ENCODE data around the gene BMPR1A. TPM values are rescaled to one million over a fixed set of nuclear protein-coding genes. Genes with fewer than 3 reads are reported as not detected.

The BMPR1A gene
- total and polyA plus RNA-seq, 12 donors, result 4.4 to 55.9 (median 27.0) TPM

DNA sequence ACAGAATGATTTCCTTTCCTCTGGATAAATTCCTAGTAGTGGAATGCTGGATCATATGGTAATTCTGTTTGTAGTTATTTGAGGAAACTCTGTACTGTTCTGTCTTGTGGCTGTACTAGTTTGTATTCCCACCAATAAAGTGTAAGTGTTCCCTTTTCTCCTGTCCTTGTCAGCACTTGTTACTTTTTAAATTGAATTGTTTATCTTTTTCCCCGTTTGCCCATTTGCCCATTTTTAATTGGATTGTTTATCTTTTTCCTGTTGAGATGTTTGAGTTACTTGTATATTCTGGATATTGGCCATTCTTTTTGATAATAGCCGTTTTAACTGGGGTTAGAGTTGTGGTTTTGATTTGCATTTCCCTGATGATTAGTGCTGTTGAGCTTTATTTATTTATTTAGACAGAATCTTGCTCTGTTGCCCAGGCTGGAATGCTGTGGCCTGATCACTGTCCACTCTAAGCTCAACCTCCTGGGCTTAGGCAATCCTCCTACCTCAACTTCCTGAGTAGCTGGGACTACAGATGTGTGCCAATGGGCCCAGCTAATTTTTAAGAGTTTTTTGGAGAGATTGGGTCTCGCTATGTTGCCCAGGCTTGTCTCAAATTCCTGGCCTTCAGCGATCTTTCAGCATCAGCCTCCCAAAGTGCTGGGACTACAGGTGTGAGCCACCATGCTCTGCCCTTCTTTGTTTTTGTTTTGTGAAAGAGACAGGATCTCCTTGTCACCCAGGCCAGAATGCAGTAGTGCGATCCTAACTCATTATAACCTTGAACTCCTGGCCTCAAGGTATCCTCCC, 23.0 kb downstream of the BMPR1A start:
- Histone ChIP-seq H3K4me1 (replicated peaks in 1 of 2) (peaks cover 11 to 32% of the 10 kb centered on the region in 2 donors), H3K27me3 (no peaks in the 10 kb centered on the region), H3K27ac (no peak overlapping the region), H3K36me3 (replicated peaks in 1 of 2) (no peaks in the 10 kb centered on the region), H3K9me3 (replicated peaks in 1 of 3) (no peaks in the 10 kb centered on the region), H3K4me3 (no peak overlapping the region)
- intact Hi-C loops (cut with DNase I), result no loop called here
- WGBS, 4 donors, result 64 to 81% (median 75%) methylated on average over 5 of the region's 5 CpGs
- DNase-seq, result no peak
- no peak for TF ChIP-seq POLR2A (IDR thresholded peaks at IDR 0.05)
- TF ChIP-seq, protein P1, sequence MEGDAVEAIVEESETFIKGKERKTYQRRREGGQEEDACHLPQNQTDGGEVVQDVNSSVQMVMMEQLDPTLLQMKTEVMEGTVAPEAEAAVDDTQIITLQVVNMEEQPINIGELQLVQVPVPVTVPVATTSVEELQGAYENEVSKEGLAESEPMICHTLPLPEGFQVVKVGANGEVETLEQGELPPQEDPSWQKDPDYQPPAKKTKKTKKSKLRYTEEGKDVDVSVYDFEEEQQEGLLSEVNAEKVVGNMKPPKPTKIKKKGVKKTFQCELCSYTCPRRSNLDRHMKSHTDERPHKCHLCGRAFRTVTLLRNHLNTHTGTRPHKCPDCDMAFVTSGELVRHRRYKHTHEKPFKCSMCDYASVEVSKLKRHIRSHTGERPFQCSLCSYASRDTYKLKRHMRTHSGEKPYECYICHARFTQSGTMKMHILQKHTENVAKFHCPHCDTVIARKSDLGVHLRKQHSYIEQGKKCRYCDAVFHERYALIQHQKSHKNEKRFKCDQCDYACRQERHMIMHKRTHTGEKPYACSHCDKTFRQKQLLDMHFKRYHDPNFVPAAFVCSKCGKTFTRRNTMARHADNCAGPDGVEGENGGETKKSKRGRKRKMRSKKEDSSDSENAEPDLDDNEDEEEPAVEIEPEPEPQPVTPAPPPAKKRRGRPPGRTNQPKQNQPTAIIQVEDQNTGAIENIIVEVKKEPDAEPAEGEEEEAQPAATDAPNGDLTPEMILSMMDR (IDR thresholded peaks at IDR 0.05), result no peak

GRCh38 chr10:86782701-86783418, 26.4 kb downstream of the BMPR1A start:
- TF ChIP-seq, protein P1 (IDR thresholded peaks at IDR 0.05), result no peak
- no peak for TF ChIP-seq POLR2A (IDR thresholded peaks at IDR 0.05)
- Histone ChIP-seq H3K4me3 (no peak overlapping the region), H3K4me1 (replicated peaks in 1 of 2) (peaks cover 0 to 25% of the 10 kb centered on the region in 2 donors), H3K27ac (no peak overlapping the region), H3K27me3 (no peaks in the 10 kb centered on the region), H3K36me3 (replicated peaks in 1 of 2) (no peaks in the 10 kb centered on the region), H3K9me3 (replicated peaks in 1 of 3) (no peaks in the 10 kb centered on the region)
- DNase-seq, result no peak
- intact Hi-C loops (cut with DNase I), result no loop called here
- WGBS, 4 donors, result 82 to 100% (median 91%) methylated on average over 1 of the region's 1 CpG

DNA sequence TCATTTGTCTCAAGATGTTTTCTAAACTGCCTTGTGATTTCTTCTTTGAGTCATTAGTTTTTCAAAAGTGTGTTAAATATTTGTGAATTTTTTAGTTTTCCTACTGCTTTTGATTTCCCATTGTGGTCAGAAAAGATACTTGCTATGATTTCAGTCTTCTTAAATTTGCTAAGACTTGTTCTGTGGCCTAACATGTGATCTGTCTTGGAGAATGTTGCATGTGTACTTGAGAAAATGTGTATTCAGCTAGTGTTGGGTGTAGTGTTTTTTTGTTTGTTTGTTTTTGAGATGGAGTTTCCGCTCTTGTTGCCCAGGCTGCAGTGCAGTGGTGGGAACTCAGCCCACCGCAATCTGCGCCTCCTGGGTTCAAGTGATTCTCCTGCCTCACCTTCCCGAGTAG, 28.6 kb downstream of the BMPR1A start:
- Histone ChIP-seq H3K4me3 (no peak overlapping the region), H3K27me3 (no peaks in the 10 kb centered on the region), H3K27ac (no peak overlapping the region), H3K4me1 (replicated peaks in 1 of 2) (peaks cover 0 to 20% of the 10 kb centered on the region in 2 donors), H3K9me3 (replicated peaks in 1 of 3) (no peaks in the 10 kb centered on the region), H3K36me3 (replicated peaks in 1 of 2) (no peaks in the 10 kb centered on the region)
- no peak for TF ChIP-seq POLR2A (IDR thresholded peaks at IDR 0.05)
- TF ChIP-seq, protein P1 (IDR thresholded peaks at IDR 0.05), result no peak
- intact Hi-C loops (cut with DNase I), result no loop called here
- DNase-seq, result no peak
- WGBS, 4 donors, result 90 to 96% (median 93%) methylated on average over 4 of the region's 4 CpGs

GRCh38 chr10:86785968-86786367, 29.5 kb downstream of the BMPR1A start:
- no peak for TF ChIP-seq POLR2A (IDR thresholded peaks at IDR 0.05)
- TF ChIP-seq, protein P1 (IDR thresholded peaks at IDR 0.05), result no peak
- Histone ChIP-seq H3K36me3 (replicated peaks in 1 of 2) (no peaks in the 10 kb centered on the region), H3K27ac (peak overlapping the region in 1 of 5 donors; percentile 28), H3K27me3 (no peaks in the 10 kb centered on the region), H3K4me3 (no peak overlapping the region), H3K9me3 (replicated peaks in 1 of 3) (no peaks in the 10 kb centered on the region), H3K4me1 (replicated peaks in 1 of 2) (peaks cover 0 to 20% of the 10 kb centered on the region in 2 donors)
- DNase-seq, result no peak
- intact Hi-C loops (cut with DNase I), result no loop called here
- WGBS, 4 donors, result 62 to 68% (median 65%) methylated on average over 5 of the region's 5 CpGs
